K562 treated with DMSO at 1 percent for 48 hours (cell line): ENCODE measurements around the gene NPTXR. TPM values are rescaled to one million over a fixed set of nuclear protein-coding genes. Genes with fewer than 3 reads are reported as not detected.

Experiments used
- total RNA-seq: library from RNA; unstranded; fragments of 300-600 nt; gene quantifications from 2 replicates; pipeline ENCODE4 v1.2.3, GENCODE V29; 2022; ENCODE audit warnings: low replicate concordance; ENCODE audit errors: extremely low read depth

The NPTXR gene
- not detected in 2 replicates for total RNA-seq

GRCh38 chr22:38843657-38844314 is at the start of gene NPTXR:
Gene NPTXR (minus strand): TSS chr22:38844028.

DNA sequence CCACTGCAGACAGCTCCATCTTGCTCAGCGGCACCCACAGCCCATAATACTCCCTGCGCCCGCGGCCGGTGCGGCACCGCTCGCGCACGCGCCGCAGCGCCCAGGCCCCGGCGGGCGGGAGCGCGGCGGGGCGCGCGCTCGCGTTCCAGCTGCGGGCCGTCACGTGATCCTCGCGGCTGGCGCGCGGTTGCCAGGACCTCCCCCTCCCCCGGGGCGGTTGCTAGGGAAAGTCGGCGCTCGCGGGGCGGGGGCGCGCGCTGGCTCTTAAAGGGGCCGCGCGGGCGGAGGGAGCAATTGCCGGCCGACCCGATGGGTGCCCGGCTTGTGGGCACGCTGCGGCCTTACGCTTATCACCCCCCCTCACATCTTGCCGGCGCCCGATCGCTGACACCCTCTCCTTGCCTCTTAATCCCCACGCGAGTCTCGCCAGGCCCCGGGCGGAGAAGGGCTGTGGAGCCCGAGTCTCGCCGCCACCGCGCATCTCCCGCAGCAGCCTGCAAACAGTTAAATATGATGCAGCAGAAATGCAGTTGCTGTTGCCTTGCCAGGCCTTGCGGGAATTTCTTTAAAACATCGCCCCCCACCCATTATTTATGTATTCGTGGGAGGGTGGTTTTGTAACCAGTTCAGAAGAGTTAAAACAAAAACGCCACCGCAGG is 28.5 kb upstream of the NPTXR start, which contains the start of gene CBX6:
CBX6 (minus strand) TSS at position 45 of the 659 bp plus-strand sequence; CDS start at position 19, 26 bp downstream.

GRCh38 chr22:38793721-38794466 is 49.9 kb downstream of the NPTXR start, which contains the start of gene DNAL4:
Gene DNAL4 (minus strand): TSS chr22:38794143. CDS start chr22:38782731, 11,412 bp downstream.

Other genes starting within 250 kb of the NPTXR start
- not detected in 2 replicates for gene FAM227A, start 187.6 kb downstream of the NPTXR start, total RNA-seq
- not detected in 2 replicates for gene CBY1, start 187.4 kb downstream of the NPTXR start, total RNA-seq
- not detected in 2 replicates for gene TOMM22, start 162.1 kb downstream of the NPTXR start, total RNA-seq
- gene JOSD1, start 143.1 kb downstream of the NPTXR start, total RNA-seq, result not detected in 2 replicates
- not detected in 2 replicates for gene GTPBP1, start 138.1 kb downstream of the NPTXR start, total RNA-seq
- gene SUN2, start 88.0 kb downstream of the NPTXR start, total RNA-seq, result not detected in 2 replicates
- gene DNAL4, start 49.9 kb downstream of the NPTXR start, total RNA-seq, result not detected in 2 replicates
- gene CBX6, start 28.2 kb upstream of the NPTXR start, total RNA-seq, result not detected in 2 replicates
- not detected in 2 replicates for gene APOBEC3A, start 113.6 kb upstream of the NPTXR start, total RNA-seq
- gene APOBEC3B, start 138.3 kb upstream of the NPTXR start, total RNA-seq, result not detected in 2 replicates
- gene APOBEC3C, start 170.2 kb upstream of the NPTXR start, total RNA-seq, result not detected in 2 replicates
- not detected in 2 replicates for gene APOBEC3D, start 177.1 kb upstream of the NPTXR start, total RNA-seq
- gene APOBEC3F, start 196.8 kb upstream of the NPTXR start, total RNA-seq, result not detected in 2 replicates
- gene APOBEC3G, start 233.2 kb upstream of the NPTXR start, total RNA-seq, result not detected in 2 replicates